Left kidney (tissue), 2 donors: ENCODE results near the gene PTPRM. TPM values are rescaled to one million over a fixed set of nuclear protein-coding genes. Genes with fewer than 3 reads are reported as not detected.

ENCODE experiments used
- DNase-seq: peaks from one replicate; pipeline ENCODE4 v3.0.0-alpha.2; 2013
- polyA plus RNA-seq: library from polyadenylated mRNA; unstranded; fragments of 120-200 nt; gene quantifications from one replicate; pipeline ENCODE4 v1.2.1, GENCODE V29; 2013; ENCODE audit not compliant: insufficient read length

The PTPRM gene
- polyA plus RNA-seq, 1 donor: 107 TPM

- DNase-seq: no peak
These were observed 833.2 kb downstream of the PTPRM start for GRCh38 chr18:8400193-8400752.

DNA sequence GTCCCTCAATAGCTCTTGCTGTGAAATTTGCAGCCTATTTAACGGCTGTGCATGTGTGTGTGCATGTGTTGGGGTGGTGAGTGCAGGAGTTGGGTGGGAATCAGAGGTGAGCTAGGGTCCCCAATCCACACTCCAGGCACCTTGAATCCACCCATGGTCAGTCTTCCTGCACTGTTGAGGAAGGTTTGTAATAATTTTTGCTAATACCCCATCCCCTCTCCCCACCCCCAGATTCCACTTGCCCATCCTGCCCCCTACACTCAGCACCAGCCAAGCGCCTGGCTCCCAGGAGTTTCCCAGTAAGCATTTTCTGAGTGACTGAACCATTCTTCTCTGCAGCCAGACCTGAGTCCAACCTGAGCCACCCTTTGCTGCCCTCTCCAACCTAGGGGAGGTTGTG lies 833.7 kb downstream of the PTPRM start:
- no peak for DNase-seq

DNA sequence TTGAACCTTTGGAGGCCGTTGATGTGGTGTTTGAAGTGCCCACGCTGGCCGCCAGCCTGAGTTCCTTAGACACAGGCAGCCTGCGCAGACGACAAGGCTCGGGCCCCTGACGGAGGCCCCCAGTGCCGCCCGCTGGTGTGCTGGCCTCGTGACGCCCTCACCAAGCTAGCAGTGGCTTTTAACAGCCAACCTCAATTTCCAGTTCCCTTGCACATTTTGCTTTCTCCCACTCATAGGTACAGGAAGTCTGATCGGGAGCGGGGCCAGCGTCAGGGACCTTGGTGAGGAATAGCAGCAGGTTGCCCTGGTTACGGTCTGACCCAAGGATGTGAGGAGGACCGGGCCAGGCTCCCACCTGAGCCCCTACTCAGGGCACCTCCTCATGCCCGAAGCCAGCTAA lies 834.5 kb downstream of the PTPRM start:
- DNase-seq: no peak

DNA sequence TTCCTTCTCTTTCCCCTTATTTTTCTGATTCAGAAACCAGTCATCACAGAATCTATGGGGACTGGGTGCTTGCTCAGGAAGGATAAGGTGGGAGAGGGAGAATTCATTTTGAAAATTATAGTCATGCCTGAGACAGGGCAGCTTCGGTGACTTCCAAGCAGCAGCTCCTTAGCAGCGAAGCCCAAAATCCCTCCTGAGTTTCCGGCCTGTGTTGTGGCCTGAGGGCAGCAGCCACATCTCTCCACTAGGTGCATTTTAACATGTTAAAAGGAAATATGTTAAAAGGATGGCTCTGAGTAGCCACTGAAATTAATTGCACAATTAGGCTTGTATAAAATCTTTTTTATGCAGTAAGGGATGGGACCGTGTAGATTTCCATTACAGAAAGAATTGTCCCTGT lies 835.1 kb downstream of the PTPRM start:
- DNase-seq: no peak

DNA sequence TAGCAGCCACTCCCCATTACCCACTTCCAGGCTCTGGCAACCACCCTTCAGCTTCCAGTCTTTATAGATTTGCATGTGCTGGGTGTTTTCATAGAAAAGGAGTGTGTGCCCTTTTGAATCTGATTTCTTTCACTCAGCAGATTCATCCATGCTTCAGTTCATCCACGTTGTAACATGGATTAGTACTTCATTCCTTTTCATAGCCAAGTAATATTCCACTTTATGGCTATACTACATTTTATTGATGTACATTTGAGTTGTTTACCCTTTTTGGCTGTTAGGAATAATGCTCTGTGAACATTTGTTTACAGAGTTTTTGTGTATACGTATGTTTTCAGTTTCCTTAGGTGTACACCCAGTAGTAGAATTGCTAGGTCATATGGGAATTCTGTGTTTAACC lies 836.6 kb downstream of the PTPRM start:
- DNase-seq: no peak

DNA sequence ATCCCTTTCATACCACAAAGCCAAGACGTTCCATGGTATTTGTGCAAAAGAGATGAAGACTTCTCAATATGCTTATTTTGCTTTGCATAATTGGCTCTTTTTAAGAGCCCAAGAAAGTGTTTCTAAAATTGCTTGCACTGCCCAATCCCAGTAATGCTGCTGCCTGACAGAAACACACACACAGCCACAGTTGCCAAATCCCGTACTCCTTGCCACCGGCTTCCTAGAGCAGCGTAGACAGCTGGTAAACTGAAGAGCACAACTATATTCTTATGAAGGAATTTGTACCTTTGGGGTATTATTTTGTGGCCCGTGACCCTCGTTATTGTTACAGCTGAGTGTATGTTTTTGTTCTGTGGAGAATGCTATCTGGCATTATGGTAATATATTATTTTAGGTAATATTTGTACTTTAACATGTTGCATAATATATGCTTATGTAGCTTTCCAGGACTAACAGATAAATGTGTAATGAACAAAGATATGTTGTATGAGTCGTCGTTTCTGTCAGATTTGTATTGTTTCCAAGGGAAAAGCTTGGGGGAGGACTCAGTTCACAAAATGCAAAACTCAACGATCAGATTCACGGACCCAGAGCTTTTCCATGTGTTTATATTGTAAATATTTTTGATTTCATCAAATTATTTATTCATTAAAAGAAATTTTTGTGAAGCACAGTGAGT lies 839.2 kb downstream of the PTPRM start:
- no peak for DNase-seq

- no peak for DNase-seq
These were observed 839.7 kb downstream of the PTPRM start for GRCh38 chr18:8406868-8407250.

DNA sequence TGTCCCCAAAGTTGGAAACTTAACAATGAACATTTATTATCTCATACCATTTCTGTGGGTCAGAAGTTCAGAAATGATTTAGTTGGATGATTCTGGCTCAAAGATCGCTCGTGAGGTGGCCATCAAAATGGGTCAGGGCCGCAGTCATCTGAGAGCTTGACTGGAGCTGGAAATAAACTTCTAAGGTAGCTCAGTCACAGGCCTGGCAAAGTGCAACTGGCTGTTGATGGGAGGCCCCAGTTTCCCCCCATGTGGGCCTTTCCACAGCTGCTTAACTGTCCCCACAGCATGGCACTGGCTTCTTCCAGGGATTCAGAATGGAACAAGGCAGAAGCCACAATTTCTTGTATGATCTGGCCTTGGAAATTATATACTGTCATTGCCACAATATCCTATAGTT lies 842.0 kb downstream of the PTPRM start:
- no peak for DNase-seq

- DNase-seq: no peak
These were observed 844.4 kb downstream of the PTPRM start for GRCh38 chr18:8411492-8411891.

GRCh38 chr18:8412117-8412516 lies 845.0 kb downstream of the PTPRM start:
- no peak for DNase-seq

DNA sequence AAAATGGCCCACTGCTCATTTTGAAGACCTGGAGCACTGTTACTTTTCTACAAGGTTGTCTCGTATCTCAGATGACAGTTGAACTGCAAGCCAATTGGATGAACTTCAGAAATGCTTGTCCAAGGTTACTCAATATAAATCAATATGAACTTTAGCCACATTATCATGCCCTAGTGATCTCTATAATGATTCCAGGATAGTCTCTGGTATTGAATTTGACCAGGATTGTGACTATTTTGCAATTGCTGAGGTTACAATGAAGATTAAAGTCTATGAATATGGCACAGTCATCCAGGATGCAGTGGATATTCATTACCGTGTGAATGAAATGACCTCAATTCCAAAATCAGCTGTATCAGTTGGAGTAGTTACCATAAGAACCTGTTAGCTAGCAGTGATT lies 846.1 kb downstream of the PTPRM start:
- DNase-seq: no peak

GRCh38 chr18:8413751-8414150 lies 846.6 kb downstream of the PTPRM start:
- no peak for DNase-seq

- DNase-seq: no peak
These were observed 849.3 kb downstream of the PTPRM start for GRCh38 chr18:8416212-8417019.

DNA sequence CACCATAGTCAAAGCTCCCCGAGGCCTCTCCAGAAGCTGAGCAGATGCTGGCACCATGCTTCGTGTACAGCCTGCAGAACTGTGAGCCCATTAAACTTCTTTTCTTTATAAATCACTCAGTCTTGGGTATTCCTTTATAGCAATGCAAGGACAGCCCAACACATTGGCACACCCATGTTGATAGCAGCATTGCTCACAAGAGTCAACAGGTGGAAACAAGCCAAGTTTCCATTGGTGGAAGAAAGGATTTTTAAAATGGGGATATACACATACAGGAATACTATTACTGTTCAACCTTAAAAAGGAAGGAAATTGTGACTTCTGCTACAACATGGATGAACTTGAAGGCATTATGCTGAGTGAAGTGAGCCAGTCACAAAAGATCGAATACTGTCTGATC lies 855.3 kb downstream of the PTPRM start:
- no peak for DNase-seq

DNA sequence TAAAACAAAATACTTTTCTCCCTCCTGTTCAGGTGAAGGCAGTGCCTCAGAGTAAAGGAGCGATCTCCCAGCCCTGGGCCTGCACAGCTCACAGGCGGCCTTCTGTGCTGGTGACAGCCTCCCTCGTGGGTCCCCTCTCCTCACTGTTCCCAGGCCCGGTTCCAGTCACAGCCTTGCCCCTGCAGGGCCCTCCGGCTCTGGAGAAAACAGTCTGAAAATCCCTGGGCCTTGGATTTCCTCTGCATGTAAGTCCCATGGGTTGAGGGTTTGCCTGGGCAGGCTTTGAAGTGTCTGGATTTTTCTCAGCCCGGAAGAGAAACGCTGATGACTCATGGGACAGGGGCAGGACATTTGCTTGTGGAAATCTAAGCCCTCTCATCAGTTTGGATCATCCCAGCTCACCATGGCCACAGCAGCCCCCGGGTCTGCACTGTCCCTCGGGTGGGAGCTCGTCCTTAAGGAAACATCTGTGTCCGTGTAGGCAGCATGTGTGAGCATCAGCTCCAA lies 856.0 kb downstream of the PTPRM start:
- no peak for DNase-seq

DNA sequence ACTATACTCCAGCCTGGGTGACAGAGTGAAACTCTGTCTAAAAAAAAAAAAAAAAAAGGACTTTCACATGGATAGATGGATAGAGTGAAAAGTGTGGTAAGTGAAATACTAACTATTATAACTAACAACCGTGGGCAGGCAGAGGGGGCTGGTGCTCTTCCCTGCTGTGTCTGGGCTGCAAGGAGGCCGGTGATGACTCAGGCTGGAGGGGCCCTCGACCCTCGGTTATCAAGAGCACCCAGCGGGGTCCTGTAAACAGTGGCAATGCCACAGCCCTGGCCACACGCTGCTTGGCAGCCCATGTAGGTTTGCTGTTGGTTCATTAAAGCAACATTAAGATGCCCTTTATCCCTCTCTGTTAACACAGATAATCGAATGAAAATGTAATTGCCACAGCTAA lies 857.4 kb downstream of the PTPRM start:
- DNase-seq: no peak

- DNase-seq: peak; percentile 3
These were observed 858.0 kb downstream of the PTPRM start for GRCh38 chr18:8424917-8425725.

DNA sequence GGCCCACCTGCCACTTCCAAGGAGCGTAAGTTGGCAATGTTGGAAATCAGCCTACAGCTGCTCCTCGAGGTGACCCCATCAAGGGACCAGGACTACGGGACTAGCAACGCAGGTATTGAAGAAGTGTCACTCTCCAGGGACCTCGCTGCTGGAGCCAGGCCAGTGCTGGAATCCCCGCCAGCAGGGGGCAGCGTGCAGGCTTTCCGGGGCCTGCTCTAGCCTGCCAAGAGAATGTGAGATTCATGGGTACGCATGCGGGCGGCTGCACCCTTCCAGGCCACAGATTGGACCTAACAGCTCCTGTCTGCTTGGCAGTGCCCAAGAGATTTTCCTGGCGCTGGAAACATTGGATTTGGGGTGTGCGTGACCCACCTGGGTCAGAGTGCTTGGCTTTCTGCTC lies 859.3 kb downstream of the PTPRM start:
- DNase-seq: no peak

- no peak for DNase-seq
These were observed 860.2 kb downstream of the PTPRM start for GRCh38 chr18:8427339-8427738.

DNA sequence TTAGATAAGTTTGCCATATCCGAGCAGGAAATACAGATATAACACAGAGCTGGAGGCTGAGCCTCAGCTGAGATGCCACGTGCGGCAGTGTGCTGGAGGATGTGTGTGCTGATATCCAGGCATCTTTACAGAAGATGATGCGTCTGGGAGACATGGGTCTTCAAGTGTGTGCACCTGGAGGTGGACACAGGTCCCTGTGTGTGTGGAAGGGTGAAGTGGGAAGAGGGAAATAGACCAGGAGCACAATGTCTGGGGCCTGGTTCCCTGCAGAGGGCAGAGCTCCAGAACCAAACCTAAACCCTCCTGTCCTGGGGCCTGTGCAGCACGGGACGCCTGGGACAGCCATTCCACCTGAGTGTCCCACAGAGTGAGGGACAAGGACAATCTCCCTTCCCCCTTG lies 861.8 kb downstream of the PTPRM start:
- no peak for DNase-seq

- no peak for DNase-seq
These were observed 863.9 kb downstream of the PTPRM start for GRCh38 chr18:8431036-8431435.

DNA sequence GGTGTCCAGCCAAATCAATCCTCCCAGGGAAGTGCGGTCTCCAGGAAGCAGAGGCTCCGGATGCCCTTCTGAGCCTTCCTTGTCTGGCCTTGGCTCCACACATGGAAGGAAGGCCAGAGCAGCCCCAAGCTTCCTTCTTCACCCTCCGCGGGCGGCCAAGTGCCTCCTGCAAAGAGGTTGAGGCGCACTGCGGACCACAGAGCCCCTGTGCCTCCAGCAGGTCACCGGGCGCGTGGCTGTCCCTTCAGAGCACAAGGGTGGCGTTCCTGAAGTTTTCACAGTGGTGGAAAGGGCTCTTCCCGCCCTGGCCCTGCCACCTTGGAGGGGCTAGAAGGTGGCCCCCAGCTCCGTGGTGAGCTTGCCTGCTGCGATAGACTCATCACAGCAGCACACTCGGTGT lies 866.2 kb downstream of the PTPRM start:
- DNase-seq: no peak

GRCh38 chr18:8433771-8434170 lies 866.7 kb downstream of the PTPRM start:
- no peak for DNase-seq
